HG03571 (cell line): Measurements from ENCODE around the gene ATP8B3.
"Not testable (repeated sequence)": the region's sequence is repeated elsewhere in the genome, so short reads cannot be mapped to it uniquely, and the experiment has no call there.

Source experiments
- ATAC-seq: cut with Tn5 transposase; IDR thresholded peaks from one replicate; pipeline ENCODE4 v1.9.1; 2021; ENCODE audit not compliant: unreplicated experiment

Gene ATP8B3

GRCh38 chr19:1774989-1775772 is 36.9 kb downstream of the ATP8B3 start:
- ATAC-seq: no peak

GRCh38 chr19:1773184-1773583 is 38.9 kb downstream of the ATP8B3 start:
- ATAC-seq: no peak

DNA sequence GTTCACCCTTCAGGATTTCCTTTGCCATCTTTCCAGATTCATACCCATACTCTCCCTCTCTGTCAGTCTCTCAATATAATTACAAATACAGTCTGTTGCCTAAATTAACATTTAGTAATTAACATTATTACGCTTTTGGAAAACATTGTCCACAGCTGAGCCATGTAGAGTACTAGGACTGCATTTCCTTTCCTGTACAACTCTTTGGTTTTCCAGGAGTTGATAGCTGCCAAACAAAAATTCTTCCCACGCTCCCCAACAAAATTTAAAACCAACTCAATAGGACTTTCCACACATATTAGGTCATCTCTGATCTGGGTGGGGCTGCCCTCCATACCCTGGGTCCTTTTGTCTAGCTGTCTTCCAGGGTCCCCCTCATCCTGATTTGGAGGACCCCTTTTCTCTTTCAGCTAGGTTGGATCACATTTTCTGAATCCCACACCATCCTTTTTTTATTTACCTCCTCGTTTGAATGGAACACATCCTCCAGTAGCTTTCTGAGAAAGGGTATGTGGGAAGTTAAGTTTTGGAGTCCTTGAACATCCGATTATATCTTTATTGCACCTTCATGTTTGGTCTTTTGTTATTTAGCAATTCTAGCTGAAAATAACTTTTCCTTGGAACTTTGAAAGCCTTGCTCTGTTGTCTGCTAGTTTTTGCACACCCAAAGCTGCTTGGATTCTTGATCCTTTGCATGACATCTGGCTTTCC is 41.1 kb downstream of the ATP8B3 start:
- ATAC-seq: no peak

- no peak for ATAC-seq
These were observed 42.5 kb downstream of the ATP8B3 start for GRCh38 chr19:1769645-1769985.

- ATAC-seq: no peak
These were observed 43.0 kb downstream of the ATP8B3 start for GRCh38 chr19:1768918-1769644.

DNA sequence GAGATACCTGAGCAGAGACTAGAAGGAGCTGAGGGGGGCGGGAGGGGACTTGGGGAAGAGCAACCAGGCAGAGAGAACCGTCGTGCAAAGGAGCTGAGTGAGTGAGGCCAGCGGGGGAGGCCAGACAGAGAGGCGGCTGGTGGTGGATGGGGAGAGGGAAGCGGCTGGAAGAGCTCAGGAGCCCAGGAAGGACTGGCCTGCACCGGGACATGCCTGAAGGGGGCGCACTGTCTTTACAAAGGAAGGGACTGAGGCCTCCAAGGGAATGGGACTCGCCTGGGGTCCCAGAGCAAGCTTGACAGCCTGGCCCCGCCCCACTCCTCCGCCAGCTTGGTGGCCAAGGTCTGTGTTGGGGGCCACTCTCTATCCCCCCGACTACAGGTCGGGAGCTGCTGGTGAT is 43.8 kb downstream of the ATP8B3 start:
- no peak for ATAC-seq

- no peak for ATAC-seq
These were observed 44.6 kb downstream of the ATP8B3 start for GRCh38 chr19:1767464-1767933.

- no peak for ATAC-seq
These were observed 45.2 kb downstream of the ATP8B3 start for GRCh38 chr19:1766800-1767352.

DNA sequence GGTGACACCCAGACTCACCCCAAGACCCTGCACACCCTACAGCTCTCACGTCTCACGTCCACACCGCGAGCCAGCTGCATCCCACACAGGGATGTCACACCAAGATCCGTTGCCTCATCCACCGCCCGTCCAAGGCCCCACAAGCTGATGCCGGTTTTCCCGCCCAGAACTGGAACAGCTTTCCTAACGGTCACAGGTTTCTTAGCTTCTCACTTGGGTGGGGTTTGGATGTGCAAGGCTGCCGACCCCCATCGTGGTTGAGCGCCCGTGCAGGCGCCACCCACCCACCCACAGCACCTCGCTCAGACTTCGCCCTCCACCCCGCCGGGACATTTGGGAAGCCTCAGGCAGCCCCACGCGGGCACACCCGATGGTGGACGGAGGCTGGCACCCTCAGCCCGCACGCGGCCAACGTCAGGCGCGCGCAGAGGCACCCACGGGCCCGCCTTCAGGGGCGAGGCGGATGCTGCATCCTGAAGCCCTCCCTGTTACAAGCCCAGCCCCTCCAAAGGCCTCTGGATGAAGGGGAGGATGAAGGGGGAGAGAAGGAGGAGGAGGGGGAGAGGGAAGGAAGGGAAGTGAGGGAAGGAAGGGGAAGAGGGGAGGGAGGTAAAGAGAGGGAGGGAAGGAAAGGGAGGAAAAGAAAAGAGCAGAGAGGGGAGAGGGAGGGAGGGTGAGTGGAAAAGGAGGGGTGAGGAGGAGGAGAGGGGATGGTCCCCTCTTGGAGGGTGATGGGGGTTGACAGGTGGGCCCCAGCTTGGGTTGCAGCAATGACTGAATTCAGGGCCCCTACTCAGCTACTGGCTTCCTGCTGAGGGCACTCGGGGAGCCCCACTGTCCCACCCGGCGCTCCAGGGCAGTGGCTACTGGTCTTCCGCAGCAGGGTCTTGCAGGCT is 45.9 kb downstream of the ATP8B3 start:
- no peak for ATAC-seq

- ATAC-seq: no peak
These were observed 46.7 kb downstream of the ATP8B3 start for GRCh38 chr19:1765232-1765903.

DNA sequence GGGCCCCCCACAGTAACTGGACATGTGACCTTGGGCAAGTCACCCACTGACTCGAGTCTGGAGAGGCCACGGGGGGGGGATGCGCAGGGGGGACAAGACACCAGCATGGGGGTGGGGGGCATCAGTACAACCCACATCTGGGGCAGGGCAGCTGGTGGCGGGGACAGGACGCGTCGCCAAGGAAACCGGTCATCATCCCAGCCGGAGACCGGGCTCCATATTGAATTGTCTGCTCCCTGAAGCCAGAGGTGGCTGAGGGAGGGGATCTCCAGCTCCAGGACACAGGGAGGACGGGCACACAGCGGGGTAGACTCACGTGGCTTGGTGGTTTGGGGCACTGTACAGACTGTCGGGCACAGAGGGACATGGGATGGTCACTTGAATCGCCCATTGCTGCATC is 47.3 kb downstream of the ATP8B3 start:
- ATAC-seq: no peak

GRCh38 chr19:1763648-1764639 is 48.1 kb downstream of the ATP8B3 start:
- ATAC-seq: no peak

GRCh38 chr19:1762243-1763117 is 49.6 kb downstream of the ATP8B3 start:
- no peak for ATAC-seq

- no peak for ATAC-seq
These were observed 50.4 kb downstream of the ATP8B3 start for GRCh38 chr19:1761528-1762242.

DNA sequence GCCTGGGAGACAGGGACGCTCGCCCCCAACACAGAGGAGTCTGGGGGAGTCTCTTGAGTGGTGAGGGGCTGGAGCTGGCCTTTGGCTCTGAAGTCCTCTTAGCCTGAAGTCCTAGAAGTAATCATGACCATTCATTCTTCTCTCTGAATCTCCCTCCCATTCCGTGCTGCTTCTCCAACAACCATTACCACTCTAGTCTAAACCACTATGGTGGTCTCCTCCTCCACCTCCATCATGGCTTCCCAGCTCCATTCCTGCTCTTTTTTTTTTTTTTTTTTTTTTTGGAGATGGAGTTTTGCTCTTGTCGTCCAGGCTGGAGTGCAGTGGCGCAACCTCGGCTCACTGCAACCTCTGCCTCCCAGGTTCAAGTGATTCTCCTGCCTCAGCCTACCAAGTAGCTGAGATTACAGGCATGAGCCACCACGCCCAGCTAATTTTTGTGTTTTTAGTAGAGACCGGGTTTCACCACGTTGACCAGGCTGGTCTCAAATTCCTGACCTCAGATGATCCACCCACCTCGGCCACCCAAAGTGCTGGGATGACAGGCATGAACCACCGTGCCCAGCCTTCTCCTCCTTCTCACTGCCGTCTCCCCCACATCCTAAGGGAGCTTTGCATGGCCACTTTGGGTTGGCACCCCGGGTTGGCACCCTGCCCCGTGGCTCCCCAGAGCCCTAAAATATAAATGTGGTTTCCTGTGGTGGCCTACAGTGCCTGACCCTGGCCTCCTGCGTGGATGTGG is 51.1 kb downstream of the ATP8B3 start:
- not testable (repeated sequence) for ATAC-seq

DNA sequence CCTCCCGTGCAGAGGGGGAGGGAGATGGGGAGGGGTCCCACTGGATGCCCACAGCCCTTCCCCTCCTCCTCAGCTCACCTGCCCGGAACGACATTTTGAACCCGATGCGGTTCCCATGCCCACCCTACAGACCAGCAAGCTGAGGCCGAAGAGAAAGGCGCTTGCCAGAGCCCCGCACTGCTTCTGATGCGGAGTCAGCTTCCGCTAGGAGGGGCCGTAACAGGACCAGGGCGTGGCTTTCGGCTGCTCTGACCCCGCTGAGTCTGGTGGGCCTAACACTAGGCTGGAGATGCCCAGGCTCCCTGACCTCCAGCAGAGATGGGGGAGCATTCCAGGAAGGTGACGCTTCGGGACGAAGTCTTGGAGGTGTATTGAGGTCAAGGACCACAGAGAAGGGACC is 52.1 kb downstream of the ATP8B3 start:
- no peak for ATAC-seq
